ENCODE measurements around the gene RCAN1. TPM values are rescaled to one million over a fixed set of nuclear protein-coding genes. Genes with fewer than 3 reads are reported as not detected.

RCAN1 gene
- total RNA-seq, 1 experiment from 2014 or later, result 5.4 TPM

- POLR2A ChIA-PET (ENCODE audit: low non-redundant PET), result no interaction called here
- no peaks in the 10 kb centered on the region for H3K36me3 ChIP-seq (ENCODE audit: insufficient read depth, low read length, poor library complexity, severe bottlenecking)
- TF ChIP-seq CTCF (conservative IDR thresholded peaks at IDR 0.05; ENCODE audit: low read depth, low read length), result no peak
- TF ChIP-seq EZH2 (IDR thresholded peaks at IDR 0.05; ENCODE audit: borderline replicate concordance, low read depth, low read length, poor library complexity, severe bottlenecking), result no peak
- no peak overlapping the region for H3K4me3 ChIP-seq (ENCODE audit: low read depth, low read length, poor library complexity, severe bottlenecking)
- CTCF ChIA-PET, result no interaction called here
- no peak for DNase-seq (ENCODE audit: low spot score)
- H3K27me3 ChIP-seq (replicated peaks; ENCODE audit: insufficient read depth, low read depth, low read length, poor library complexity), result no peaks in the 10 kb centered on the region
- no TSS peak for BruUV-seq (replicated peaks)
- no peaks in the 10 kb centered on the region for H3K4me1 ChIP-seq (ENCODE audit: insufficient read depth, low read length, poor library complexity, severe bottlenecking)
- H3K27ac ChIP-seq (ENCODE audit: low read depth, low read length, poor library complexity, severe bottlenecking), result no peak overlapping the region
- H3K9me3 ChIP-seq (ENCODE audit: low read depth, low read length, poor library complexity, severe bottlenecking), result no peaks in the 10 kb centered on the region
- intact Hi-C loops (cut with micrococcal nuclease; ENCODE audit: unreplicated experiment), result no loop called here
These were observed 101.7 kb downstream of the RCAN1 start for GRCh38 chr21:34513129-34513675.

DNA sequence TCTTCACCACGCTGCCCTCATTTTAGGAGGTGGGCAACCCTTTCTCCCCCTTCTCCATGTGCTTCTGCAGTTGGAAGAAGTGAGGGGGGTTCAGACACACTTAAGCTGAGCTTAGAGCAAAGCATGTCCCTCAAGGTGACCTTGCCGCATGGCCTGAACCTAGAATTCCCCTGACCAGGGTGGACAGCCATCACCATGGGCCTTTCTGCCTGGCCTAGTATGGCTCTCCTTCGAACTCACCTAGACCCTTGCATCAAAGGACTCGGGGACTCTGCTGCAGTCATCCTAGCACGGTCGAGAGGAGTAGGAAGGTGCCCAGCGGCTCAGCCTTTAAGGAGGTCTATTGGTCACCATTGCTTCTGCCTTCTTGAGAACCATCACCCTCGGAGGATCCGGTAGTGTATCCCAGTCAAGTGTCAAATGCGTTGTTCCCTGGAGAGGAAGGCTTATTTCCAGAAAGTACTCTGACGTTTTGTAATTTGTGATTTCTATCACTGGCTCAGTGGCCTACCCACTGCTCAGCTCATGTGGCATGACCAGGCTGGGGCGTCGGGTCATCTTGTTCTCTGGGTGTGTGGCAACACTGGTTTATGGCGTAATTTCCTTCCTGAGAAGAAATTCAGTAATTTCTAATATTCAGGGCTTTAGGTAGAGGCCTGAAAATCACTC, 103.0 kb downstream of the RCAN1 start, which contains the start of gene KCNE1:
Gene KCNE1 (minus strand): TSS at position 424 of the 669 bp plus-strand sequence. CDS start 62,576 bp downstream, outside the sequence.
- H3K27ac ChIP-seq (ENCODE audit: low read depth, low read length, poor library complexity, severe bottlenecking), result no peak within 1 kb of the TSS
- no peak for DNase-seq (ENCODE audit: low spot score)
- no peak for TF ChIP-seq EZH2 (IDR thresholded peaks at IDR 0.05; ENCODE audit: borderline replicate concordance, low read depth, low read length, poor library complexity, severe bottlenecking)
- TF ChIP-seq CTCF (conservative IDR thresholded peaks at IDR 0.05; ENCODE audit: low read depth, low read length), result no peak
- BruUV-seq (replicated peaks), result no TSS peak
- H3K36me3 ChIP-seq (ENCODE audit: insufficient read depth, low read length, poor library complexity, severe bottlenecking), result no peaks in the 10 kb centered on the region
- H3K27me3 ChIP-seq (replicated peaks; ENCODE audit: insufficient read depth, low read depth, low read length, poor library complexity), result no peaks in the 10 kb centered on the region
- H3K9me3 ChIP-seq (ENCODE audit: low read depth, low read length, poor library complexity, severe bottlenecking), result no peaks in the 10 kb centered on the region
- ChIA-PET CTCF (no interaction called here), POLR2A (ENCODE audit: low non-redundant PET) (no interaction called here)
- H3K4me1 ChIP-seq (ENCODE audit: insufficient read depth, low read length, poor library complexity, severe bottlenecking), result no peaks in the 10 kb centered on the region
- intact Hi-C loops (cut with micrococcal nuclease; ENCODE audit: unreplicated experiment), result no loop called here
- H3K4me3 ChIP-seq (ENCODE audit: low read depth, low read length, poor library complexity, severe bottlenecking), result no peak within 1 kb of the TSS

- POLR2A ChIA-PET (ENCODE audit: low non-redundant PET), result no interaction called here
These were observed 103.7 kb downstream of the RCAN1 start for GRCh38 chr21:34511181-34511580.

More at GRCh38 chr21:34511181-34511580, 103.7 kb downstream of the RCAN1 start:
- no peak overlapping the region for H3K27ac ChIP-seq (ENCODE audit: low read depth, low read length, poor library complexity, severe bottlenecking)
- no peak overlapping the region for H3K4me3 ChIP-seq (ENCODE audit: low read depth, low read length, poor library complexity, severe bottlenecking)
- BruUV-seq (replicated peaks), result no TSS peak
- no peaks in the 10 kb centered on the region for H3K36me3 ChIP-seq (ENCODE audit: insufficient read depth, low read length, poor library complexity, severe bottlenecking)
- CTCF ChIA-PET, result interaction anchor here (0.5 to 1.5 kb wide), 7 partner anchors 11 to 121 kb away, joined by 3 to 23 read pairs (median 4); no protein-coding TSS in a partner anchor
- no peaks in the 10 kb centered on the region for H3K4me1 ChIP-seq (ENCODE audit: insufficient read depth, low read length, poor library complexity, severe bottlenecking)
- no peaks in the 10 kb centered on the region for H3K27me3 ChIP-seq (replicated peaks; ENCODE audit: insufficient read depth, low read depth, low read length, poor library complexity)
- no peak for DNase-seq (ENCODE audit: low spot score)
- intact Hi-C loops (cut with micrococcal nuclease; ENCODE audit: unreplicated experiment), result no loop called here
- H3K9me3 ChIP-seq (ENCODE audit: low read depth, low read length, poor library complexity, severe bottlenecking), result no peaks in the 10 kb centered on the region
- TF ChIP-seq CTCF (conservative IDR thresholded peaks at IDR 0.05; ENCODE audit: low read depth, low read length) (no peak), EZH2 (IDR thresholded peaks at IDR 0.05; ENCODE audit: borderline replicate concordance, low read depth, low read length, poor library complexity, severe bottlenecking) (no peak)
